ENCODE results near the gene PLEKHF1.
A peak's percentile ranks its signal among the peaks of the same experiment; 100 is the strongest.

The PLEKHF1 gene

GRCh38 chr19:29674374-29675119 lies 9.3 kb downstream of the PLEKHF1 start:
- Histone ChIP-seq H3K4me1 (ENCODE audit: insufficient read depth, low read length) (peaks cover 43% of the 10 kb centered on the region), H3K36me3 (ENCODE audit: insufficient read depth, low read length) (peaks cover 33% of the 10 kb centered on the region), H4K20me1 (ENCODE audit: insufficient read depth, low read length) (no peaks in the 10 kb centered on the region), H3K27me3 (ENCODE audit: insufficient read depth, low read length, poor library complexity) (no peaks in the 10 kb centered on the region), H2AFZ (ENCODE audit: low read depth, low read length) (no peak overlapping the region), H3K27ac (ENCODE audit: low read length) (no peak overlapping the region), H3K79me2 (ENCODE audit: insufficient read depth, low read length) (peaks cover 24% of the 10 kb centered on the region), H3K4me3 (ENCODE audit: low read depth in 1 of 2, low read length in 2 of 2) (no peak overlapping the region), H3K9ac (ENCODE audit: low read depth, low read length) (no peak overlapping the region), H3K4me2 (ENCODE audit: insufficient read depth, low read length) (no peak overlapping the region), H3K9me3 (ENCODE audit: insufficient read depth, low read length, severe bottlenecking) (no peaks in the 10 kb centered on the region)
- DNase-seq (no peak), ATAC-seq (ENCODE audit: insufficient read depth, low read depth) (no peak)
- TF ChIP-seq EZH2 (IDR thresholded peaks at IDR 0.05; ENCODE audit: borderline replicate concordance, low read depth, low read length, severe bottlenecking) (no peak), CTCF (IDR thresholded peaks at IDR 0.05; ENCODE audit: borderline replicate concordance, extremely low read depth, low read length, poor library complexity, severe bottlenecking) (no peak)

- Histone ChIP-seq H3K4me2 (ENCODE audit: insufficient read depth, low read length) (no peak overlapping the region), H3K9me3 (ENCODE audit: insufficient read depth, low read length, severe bottlenecking) (no peaks in the 10 kb centered on the region), H2AFZ (ENCODE audit: low read depth, low read length) (no peak overlapping the region), H3K4me3 (ENCODE audit: low read depth in 1 of 2, low read length in 2 of 2) (no peak overlapping the region), H3K79me2 (ENCODE audit: insufficient read depth, low read length) (peaks cover 24% of the 10 kb centered on the region), H3K9ac (ENCODE audit: low read depth, low read length) (no peak overlapping the region), H3K27ac (ENCODE audit: low read length) (peak overlapping the region; percentile 39; the same call in 1 of the 2 replicates), H3K36me3 (ENCODE audit: insufficient read depth, low read length) (peaks cover 33% of the 10 kb centered on the region), H3K4me1 (ENCODE audit: insufficient read depth, low read length) (peaks cover 50% of the 10 kb centered on the region), H3K27me3 (ENCODE audit: insufficient read depth, low read length, poor library complexity) (no peaks in the 10 kb centered on the region), H4K20me1 (ENCODE audit: insufficient read depth, low read length) (no peaks in the 10 kb centered on the region)
- ATAC-seq (ENCODE audit: insufficient read depth, low read depth) (no peak), DNase-seq (no peak)
- TF ChIP-seq EZH2 (IDR thresholded peaks at IDR 0.05; ENCODE audit: borderline replicate concordance, low read depth, low read length, severe bottlenecking) (no peak), CTCF (IDR thresholded peaks at IDR 0.05; ENCODE audit: borderline replicate concordance, extremely low read depth, low read length, poor library complexity, severe bottlenecking) (no peak)
Observed at GRCh38 chr19:29675120-29675649, 9.9 kb downstream of the PLEKHF1 start.

GRCh38 chr19:29675650-29676186 lies 10.5 kb downstream of the PLEKHF1 start:
- ATAC-seq (ENCODE audit: insufficient read depth, low read depth) (no peak), DNase-seq (no peak)
- no peaks in the 10 kb centered on the region for H3K9me3 ChIP-seq (ENCODE audit: insufficient read depth, low read length, severe bottlenecking)
- TF ChIP-seq CTCF (IDR thresholded peaks at IDR 0.05; ENCODE audit: borderline replicate concordance, extremely low read depth, low read length, poor library complexity, severe bottlenecking): no peak
- TF ChIP-seq EZH2 (IDR thresholded peaks at IDR 0.05; ENCODE audit: borderline replicate concordance, low read depth, low read length, severe bottlenecking): no peak
- no peaks in the 10 kb centered on the region for H4K20me1 ChIP-seq (ENCODE audit: insufficient read depth, low read length)
- no peak overlapping the region for H2AFZ ChIP-seq (ENCODE audit: low read depth, low read length)
- peaks cover 33% of the 10 kb centered on the region for H3K36me3 ChIP-seq (ENCODE audit: insufficient read depth, low read length)
- H3K4me1 ChIP-seq (ENCODE audit: insufficient read depth, low read length): peaks cover 55% of the 10 kb centered on the region
- H3K4me3 ChIP-seq (ENCODE audit: low read depth in 1 of 2, low read length in 2 of 2): no peak overlapping the region
- no peak overlapping the region for H3K4me2 ChIP-seq (ENCODE audit: insufficient read depth, low read length)
- peak overlapping the region; percentile 39; the same call in 1 of the 2 replicates for H3K27ac ChIP-seq (ENCODE audit: low read length)
- H3K27me3 ChIP-seq (ENCODE audit: insufficient read depth, low read length, poor library complexity): no peaks in the 10 kb centered on the region
- no peak overlapping the region for H3K9ac ChIP-seq (ENCODE audit: low read depth, low read length)
- H3K79me2 ChIP-seq (ENCODE audit: insufficient read depth, low read length): peaks cover 24% of the 10 kb centered on the region

Data from DND-41 (cell line).